ENCODE results near the gene PPIL6.

Gene PPIL6

DNA sequence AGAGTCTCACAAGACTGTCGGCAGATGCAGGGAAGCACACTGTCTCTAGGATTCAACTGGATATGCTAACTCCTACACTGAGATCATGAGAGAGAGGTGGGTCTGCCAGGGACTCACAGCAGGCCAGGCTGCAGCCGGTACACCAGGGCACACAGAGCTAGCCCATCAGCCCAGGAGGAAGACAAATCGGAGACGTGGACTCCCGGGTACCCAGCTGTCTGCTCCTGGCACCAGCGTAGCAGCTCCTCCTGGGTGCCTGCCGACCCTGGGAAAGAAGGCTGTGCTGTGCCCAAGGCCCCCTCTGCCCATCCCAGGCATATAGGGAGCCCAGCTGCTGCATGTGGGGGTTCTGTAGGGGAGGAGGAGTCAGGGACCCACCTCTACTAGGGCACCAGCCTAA is 8.2 kb upstream of the PPIL6 start:
- TF ChIP-seq POLR2AphosphoS5 (IDR thresholded peaks at IDR 0.05; ENCODE audit: low read depth, low read length), result no peak

DNA sequence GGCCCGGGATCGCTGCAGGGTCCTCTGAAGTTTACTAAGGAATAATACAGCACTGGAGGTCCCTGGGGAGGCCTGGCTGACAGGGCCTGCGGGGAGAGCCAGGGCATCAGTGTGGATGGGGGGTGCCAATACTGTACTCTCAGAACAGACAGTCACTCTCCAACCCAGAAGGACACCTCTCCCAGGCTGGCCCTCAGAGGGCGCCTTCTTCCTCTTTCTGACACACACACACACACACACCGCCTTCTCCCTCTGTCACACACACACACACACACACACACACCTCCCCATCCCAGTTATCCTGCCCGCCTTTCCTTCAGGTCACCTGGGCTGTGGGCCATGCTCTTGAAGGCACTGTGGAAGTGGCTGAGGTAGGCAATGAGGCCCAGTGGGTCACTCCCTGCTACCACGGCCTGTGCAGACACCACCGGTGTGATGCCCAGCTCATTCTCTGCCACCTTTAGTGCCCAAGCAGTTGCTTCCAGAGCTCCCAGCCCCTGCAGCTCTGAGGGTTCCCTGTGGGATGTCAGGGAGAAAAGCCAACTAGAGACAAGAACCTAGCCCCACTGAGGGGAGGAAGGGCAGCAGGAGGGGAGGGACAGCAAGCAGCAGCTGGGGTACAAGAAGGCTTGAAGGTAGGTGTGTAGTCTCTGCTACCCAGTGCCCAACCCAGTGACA is 7.6 kb upstream of the PPIL6 start:
- TF ChIP-seq FOXP2 (optimal IDR thresholded peaks at IDR 0.05; ENCODE audit: borderline replicate concordance, extremely low read depth, extremely low read length, insufficient read depth), result no peak
- no peak for TF ChIP-seq TAF1 (IDR thresholded peaks at IDR 0.05; ENCODE audit: borderline replicate concordance, insufficient read depth, low read length)

DNA sequence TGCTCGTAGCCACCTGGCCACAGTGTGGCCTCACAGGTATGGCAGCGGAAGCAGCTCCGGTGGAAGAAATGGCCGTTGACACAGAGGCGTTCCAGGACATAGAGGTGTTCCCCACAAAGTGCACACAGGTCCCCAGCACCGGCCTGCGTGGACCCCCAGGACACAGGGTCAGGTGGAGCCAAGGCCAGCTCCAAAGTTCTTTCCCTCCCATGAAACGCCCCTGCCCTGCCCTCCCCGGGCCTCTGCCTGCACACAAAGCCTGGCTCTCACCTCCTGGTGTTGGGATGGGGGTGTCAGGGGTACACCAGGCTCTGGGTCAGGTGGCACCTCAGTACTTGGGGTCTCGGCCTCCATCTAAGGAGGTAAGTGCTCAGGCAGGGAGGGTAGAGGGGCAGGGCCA is 6.7 kb upstream of the PPIL6 start:
- no peak for TF ChIP-seq FOXP2 (optimal IDR thresholded peaks at IDR 0.05; ENCODE audit: borderline replicate concordance, extremely low read depth, extremely low read length, insufficient read depth)
- TF ChIP-seq POLR2AphosphoS5 (IDR thresholded peaks at IDR 0.05; ENCODE audit: low read depth, low read length), result no peak
- no peak for TF ChIP-seq TAF1 (IDR thresholded peaks at IDR 0.05; ENCODE audit: borderline replicate concordance, insufficient read depth, low read length)

DNA sequence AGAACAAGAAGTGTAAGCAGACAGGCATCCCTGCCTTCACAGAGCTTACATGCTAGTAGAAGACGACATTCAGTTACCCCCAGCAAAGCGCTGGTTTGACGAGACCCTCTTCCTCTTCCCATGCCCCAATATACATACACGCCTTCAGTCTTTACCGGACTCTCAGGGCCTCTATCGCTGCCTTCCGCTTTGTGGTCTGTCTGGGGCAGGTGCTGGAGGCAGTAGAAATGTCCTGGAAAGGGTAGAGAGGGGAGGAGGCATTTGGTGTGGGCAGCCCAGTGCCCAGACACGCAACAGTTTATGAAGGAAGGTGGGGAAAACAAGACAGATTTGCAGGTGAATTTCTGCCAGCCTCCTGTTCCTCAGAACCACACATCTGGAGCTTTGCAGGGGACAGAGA is 6.1 kb upstream of the PPIL6 start:
- TF ChIP-seq SIN3A (IDR thresholded peaks at IDR 0.05; ENCODE audit: borderline replicate concordance, insufficient read depth, low read length) (no peak), FOXP2 (optimal IDR thresholded peaks at IDR 0.05; ENCODE audit: borderline replicate concordance, extremely low read depth, extremely low read length, insufficient read depth) (no peak), POLR2AphosphoS5 (IDR thresholded peaks at IDR 0.05; ENCODE audit: low read depth, low read length) (no peak), TAF1 (IDR thresholded peaks at IDR 0.05; ENCODE audit: borderline replicate concordance, insufficient read depth, low read length) (no peak)
- TF ChIP-seq, protein P1, sequence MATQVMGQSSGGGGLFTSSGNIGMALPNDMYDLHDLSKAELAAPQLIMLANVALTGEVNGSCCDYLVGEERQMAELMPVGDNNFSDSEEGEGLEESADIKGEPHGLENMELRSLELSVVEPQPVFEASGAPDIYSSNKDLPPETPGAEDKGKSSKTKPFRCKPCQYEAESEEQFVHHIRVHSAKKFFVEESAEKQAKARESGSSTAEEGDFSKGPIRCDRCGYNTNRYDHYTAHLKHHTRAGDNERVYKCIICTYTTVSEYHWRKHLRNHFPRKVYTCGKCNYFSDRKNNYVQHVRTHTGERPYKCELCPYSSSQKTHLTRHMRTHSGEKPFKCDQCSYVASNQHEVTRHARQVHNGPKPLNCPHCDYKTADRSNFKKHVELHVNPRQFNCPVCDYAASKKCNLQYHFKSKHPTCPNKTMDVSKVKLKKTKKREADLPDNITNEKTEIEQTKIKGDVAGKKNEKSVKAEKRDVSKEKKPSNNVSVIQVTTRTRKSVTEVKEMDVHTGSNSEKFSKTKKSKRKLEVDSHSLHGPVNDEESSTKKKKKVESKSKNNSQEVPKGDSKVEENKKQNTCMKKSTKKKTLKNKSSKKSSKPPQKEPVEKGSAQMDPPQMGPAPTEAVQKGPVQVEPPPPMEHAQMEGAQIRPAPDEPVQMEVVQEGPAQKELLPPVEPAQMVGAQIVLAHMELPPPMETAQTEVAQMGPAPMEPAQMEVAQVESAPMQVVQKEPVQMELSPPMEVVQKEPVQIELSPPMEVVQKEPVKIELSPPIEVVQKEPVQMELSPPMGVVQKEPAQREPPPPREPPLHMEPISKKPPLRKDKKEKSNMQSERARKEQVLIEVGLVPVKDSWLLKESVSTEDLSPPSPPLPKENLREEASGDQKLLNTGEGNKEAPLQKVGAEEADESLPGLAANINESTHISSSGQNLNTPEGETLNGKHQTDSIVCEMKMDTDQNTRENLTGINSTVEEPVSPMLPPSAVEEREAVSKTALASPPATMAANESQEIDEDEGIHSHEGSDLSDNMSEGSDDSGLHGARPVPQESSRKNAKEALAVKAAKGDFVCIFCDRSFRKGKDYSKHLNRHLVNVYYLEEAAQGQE (IDR thresholded peaks at IDR 0.05; ENCODE audit: insufficient read depth in 1 of 2, low read depth in 2 of 2, low read length in 2 of 2), result no peak

DNA sequence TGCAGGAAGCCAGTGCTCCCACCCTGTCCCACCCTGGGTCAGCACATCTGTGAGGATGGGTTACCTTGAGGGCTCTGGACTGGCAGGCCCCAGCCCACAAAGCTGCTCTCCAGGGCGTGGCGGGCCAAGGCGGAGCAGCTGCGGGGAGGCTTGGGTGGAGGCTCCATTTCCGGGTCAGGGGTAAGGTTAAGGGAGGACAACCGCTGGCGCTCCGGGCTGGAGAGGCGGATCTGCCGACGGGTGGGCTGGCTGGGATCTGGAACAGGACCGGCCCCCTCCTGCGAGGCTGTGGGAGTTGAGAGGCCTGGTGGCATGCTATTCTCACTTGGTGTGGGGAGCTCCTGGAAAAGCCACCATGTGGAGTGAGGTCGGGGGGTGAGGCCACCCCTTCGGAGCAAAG is 5.6 kb upstream of the PPIL6 start:
- no peak for TF ChIP-seq TAF1 (IDR thresholded peaks at IDR 0.05; ENCODE audit: borderline replicate concordance, insufficient read depth, low read length)
- TF ChIP-seq, protein P1 (IDR thresholded peaks at IDR 0.05; ENCODE audit: insufficient read depth in 1 of 2, low read depth in 2 of 2, low read length in 2 of 2), result no peak
- TF ChIP-seq POLR2AphosphoS5 (IDR thresholded peaks at IDR 0.05; ENCODE audit: low read depth, low read length), result no peak
- no peak for TF ChIP-seq SIN3A (IDR thresholded peaks at IDR 0.05; ENCODE audit: borderline replicate concordance, insufficient read depth, low read length)
- TF ChIP-seq FOXP2 (optimal IDR thresholded peaks at IDR 0.05; ENCODE audit: borderline replicate concordance, extremely low read depth, extremely low read length, insufficient read depth), result no peak

DNA sequence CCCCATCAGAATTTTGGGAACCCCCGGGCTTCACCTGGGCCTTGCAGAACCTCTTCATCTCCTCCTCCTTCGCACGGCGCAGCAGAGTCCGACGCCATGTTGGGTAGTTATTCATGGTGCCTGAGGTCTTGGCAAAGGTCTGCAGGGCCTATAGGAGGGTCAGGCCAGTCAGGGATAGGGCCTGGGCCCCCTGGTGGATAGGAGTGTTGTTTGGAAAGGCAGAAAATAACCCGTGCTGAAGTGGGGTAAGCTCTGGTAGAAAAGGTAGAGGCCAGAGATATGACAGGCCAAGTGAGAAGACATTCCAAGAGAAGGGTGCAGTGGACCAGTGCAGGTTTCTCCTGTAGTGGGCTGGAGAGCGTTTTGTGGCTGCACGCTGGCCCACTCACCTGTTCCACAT is 5.0 kb upstream of the PPIL6 start:
- TF ChIP-seq FOXP2 (optimal IDR thresholded peaks at IDR 0.05; ENCODE audit: borderline replicate concordance, extremely low read depth, extremely low read length, insufficient read depth) (no peak), TAF1 (IDR thresholded peaks at IDR 0.05; ENCODE audit: borderline replicate concordance, insufficient read depth, low read length) (no peak), POLR2AphosphoS5 (IDR thresholded peaks at IDR 0.05; ENCODE audit: low read depth, low read length) (no peak), SIN3A (IDR thresholded peaks at IDR 0.05; ENCODE audit: borderline replicate concordance, insufficient read depth, low read length) (no peak)
- TF ChIP-seq, protein P1 (IDR thresholded peaks at IDR 0.05; ENCODE audit: insufficient read depth in 1 of 2, low read depth in 2 of 2, low read length in 2 of 2), result no peak
